WTC11 (cell line): ENCODE results near the gene STK39.

Experiments
- ATF2 ChIP-seq: sonication (generic); formaldehyde crosslinking; IDR thresholded peaks from 2 replicates; pipeline ENCODE4 v1.8.1; 2022; ENCODE audit warnings: low read depth, missing genetic modification reagents, borderline replicate concordance
- ESRRA ChIP-seq: sonication (generic); formaldehyde crosslinking; IDR thresholded peaks from 2 replicates; pipeline ENCODE4 v1.8.1; 2022; ENCODE audit warnings: mild to moderate bottlenecking, missing genetic modification reagents, borderline replicate concordance
- HMGXB4 ChIP-seq: sonication (generic); formaldehyde crosslinking; IDR thresholded peaks from 2 replicates; pipeline ENCODE4 v1.8.1; 2023; ENCODE audit warnings: mild to moderate bottlenecking, moderate library complexity, missing genetic modification reagents
- MLX ChIP-seq: sonication (generic); formaldehyde crosslinking; IDR thresholded peaks from 2 replicates; pipeline ENCODE4 v1.8.1; 2023; ENCODE audit warnings: mild to moderate bottlenecking, missing genetic modification reagents, moderate library complexity
- SP1 ChIP-seq: sonication (generic); formaldehyde crosslinking; conservative IDR thresholded peaks from 2 replicates; pipeline ENCODE4 v1.8.1; 2022; ENCODE audit warnings: missing genetic modification reagents
- TEAD4 ChIP-seq: sonication (generic); formaldehyde crosslinking; IDR thresholded peaks from 2 replicates; pipeline ENCODE4 v1.8.0; 2022; ENCODE audit warnings: mild to moderate bottlenecking, missing genetic modification reagents
- TF ChIP-seq, protein P1 (sequence below): sonication (generic); formaldehyde crosslinking; IDR thresholded peaks from 2 replicates; pipeline ENCODE4 v1.8.0; 2023; ENCODE audit warnings: missing genetic modification reagents
- TF ChIP-seq, protein P2 (sequence below): fragments of 200-600 bp; IDR thresholded peaks from 2 replicates; pipeline ENCODE4 v1.8.0; 2022; ENCODE audit warnings: antibody characterized with exemption
- TF ChIP-seq, protein P3 (sequence below): sonication (generic); formaldehyde crosslinking; IDR thresholded peaks from 2 replicates; pipeline ENCODE4 v1.8.0; 2022; ENCODE audit warnings: mild to moderate bottlenecking, missing genetic modification reagents
- TF ChIP-seq, protein P4 (sequence below): sonication (generic); formaldehyde crosslinking; IDR thresholded peaks from 2 replicates; pipeline ENCODE4 v1.8.1; 2022; ENCODE audit warnings: low read depth, mild to moderate bottlenecking, moderate library complexity, missing genetic modification reagents, borderline replicate concordance
- TF ChIP-seq, protein P5 (sequence below): sonication (generic); formaldehyde crosslinking; IDR thresholded peaks from 2 replicates; pipeline ENCODE4 v1.8.1; 2023; ENCODE audit warnings: mild to moderate bottlenecking, missing genetic modification reagents

- TF ChIP-seq HMGXB4 (no peak), MLX (CRISPR knock-in tag) (no peak), TEAD4 (no peak), ESRRA (CRISPR knock-in tag) (no peak), ATF2 (no peak), SP1 (CRISPR knock-in tag) (no peak)
- TF ChIP-seq, protein P1, sequence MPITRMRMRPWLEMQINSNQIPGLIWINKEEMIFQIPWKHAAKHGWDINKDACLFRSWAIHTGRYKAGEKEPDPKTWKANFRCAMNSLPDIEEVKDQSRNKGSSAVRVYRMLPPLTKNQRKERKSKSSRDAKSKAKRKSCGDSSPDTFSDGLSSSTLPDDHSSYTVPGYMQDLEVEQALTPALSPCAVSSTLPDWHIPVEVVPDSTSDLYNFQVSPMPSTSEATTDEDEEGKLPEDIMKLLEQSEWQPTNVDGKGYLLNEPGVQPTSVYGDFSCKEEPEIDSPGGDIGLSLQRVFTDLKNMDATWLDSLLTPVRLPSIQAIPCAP (CRISPR knock-in tag) = no peak
- TF ChIP-seq, protein P2, sequence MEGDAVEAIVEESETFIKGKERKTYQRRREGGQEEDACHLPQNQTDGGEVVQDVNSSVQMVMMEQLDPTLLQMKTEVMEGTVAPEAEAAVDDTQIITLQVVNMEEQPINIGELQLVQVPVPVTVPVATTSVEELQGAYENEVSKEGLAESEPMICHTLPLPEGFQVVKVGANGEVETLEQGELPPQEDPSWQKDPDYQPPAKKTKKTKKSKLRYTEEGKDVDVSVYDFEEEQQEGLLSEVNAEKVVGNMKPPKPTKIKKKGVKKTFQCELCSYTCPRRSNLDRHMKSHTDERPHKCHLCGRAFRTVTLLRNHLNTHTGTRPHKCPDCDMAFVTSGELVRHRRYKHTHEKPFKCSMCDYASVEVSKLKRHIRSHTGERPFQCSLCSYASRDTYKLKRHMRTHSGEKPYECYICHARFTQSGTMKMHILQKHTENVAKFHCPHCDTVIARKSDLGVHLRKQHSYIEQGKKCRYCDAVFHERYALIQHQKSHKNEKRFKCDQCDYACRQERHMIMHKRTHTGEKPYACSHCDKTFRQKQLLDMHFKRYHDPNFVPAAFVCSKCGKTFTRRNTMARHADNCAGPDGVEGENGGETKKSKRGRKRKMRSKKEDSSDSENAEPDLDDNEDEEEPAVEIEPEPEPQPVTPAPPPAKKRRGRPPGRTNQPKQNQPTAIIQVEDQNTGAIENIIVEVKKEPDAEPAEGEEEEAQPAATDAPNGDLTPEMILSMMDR = no peak
- TF ChIP-seq, protein P3, sequence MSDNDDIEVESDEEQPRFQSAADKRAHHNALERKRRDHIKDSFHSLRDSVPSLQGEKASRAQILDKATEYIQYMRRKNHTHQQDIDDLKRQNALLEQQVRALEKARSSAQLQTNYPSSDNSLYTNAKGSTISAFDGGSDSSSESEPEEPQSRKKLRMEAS (CRISPR knock-in tag) = no peak
- TF ChIP-seq, protein P4, sequence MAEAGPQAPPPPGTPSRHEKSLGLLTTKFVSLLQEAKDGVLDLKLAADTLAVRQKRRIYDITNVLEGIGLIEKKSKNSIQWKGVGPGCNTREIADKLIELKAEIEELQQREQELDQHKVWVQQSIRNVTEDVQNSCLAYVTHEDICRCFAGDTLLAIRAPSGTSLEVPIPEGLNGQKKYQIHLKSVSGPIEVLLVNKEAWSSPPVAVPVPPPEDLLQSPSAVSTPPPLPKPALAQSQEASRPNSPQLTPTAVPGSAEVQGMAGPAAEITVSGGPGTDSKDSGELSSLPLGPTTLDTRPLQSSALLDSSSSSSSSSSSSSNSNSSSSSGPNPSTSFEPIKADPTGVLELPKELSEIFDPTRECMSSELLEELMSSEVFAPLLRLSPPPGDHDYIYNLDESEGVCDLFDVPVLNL = no peak
- TF ChIP-seq, protein P5, sequence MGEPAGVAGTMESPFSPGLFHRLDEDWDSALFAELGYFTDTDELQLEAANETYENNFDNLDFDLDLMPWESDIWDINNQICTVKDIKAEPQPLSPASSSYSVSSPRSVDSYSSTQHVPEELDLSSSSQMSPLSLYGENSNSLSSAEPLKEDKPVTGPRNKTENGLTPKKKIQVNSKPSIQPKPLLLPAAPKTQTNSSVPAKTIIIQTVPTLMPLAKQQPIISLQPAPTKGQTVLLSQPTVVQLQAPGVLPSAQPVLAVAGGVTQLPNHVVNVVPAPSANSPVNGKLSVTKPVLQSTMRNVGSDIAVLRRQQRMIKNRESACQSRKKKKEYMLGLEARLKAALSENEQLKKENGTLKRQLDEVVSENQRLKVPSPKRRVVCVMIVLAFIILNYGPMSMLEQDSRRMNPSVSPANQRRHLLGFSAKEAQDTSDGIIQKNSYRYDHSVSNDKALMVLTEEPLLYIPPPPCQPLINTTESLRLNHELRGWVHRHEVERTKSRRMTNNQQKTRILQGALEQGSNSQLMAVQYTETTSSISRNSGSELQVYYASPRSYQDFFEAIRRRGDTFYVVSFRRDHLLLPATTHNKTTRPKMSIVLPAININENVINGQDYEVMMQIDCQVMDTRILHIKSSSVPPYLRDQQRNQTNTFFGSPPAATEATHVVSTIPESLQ (CRISPR knock-in tag) = no peak
Measured at GRCh38 chr2:168256448-168256847, 9.1 kb upstream of the STK39 start.
